ENCODE data around the gene GPR132.

- TF ChIP-seq POLR2AphosphoS5 (IDR thresholded peaks at IDR 0.05; ENCODE audit: low read depth, low read length): no peak
- peak; percentile 27; the same call in 1 of the 2 replicates for TF ChIP-seq POLR2A (IDR thresholded peaks at IDR 0.05; ENCODE audit: low read depth, low read length)
- no peak for TF ChIP-seq PAX5 (IDR thresholded peaks at IDR 0.05; ENCODE audit: insufficient read depth, low read length, severe bottlenecking)
Observed at GRCh38 chr14:105059925-105060565, 5.2 kb downstream of the GPR132 start.

Data from GM12891 (cell line).